Loucy (cell line): ENCODE measurements around the gene ZNF337.
A peak's percentile ranks its signal among the peaks of the same experiment; 100 is the strongest.

Source experiments
- H2AFZ ChIP-seq: fragments of 200-600 bp; sonication (generic); 2 replicates; pipeline ENCODE4 v1.6.0; 2016; ENCODE audit warnings: antibody characterized with exemption, mild to moderate bottlenecking, low read length, moderate library complexity
- H3F3A ChIP-seq: fragments of 200-600 bp; 2 replicates; pipeline ENCODE4 v1.6.0; 2016; ENCODE audit warnings: antibody characterized with exemption, low read depth, mild to moderate bottlenecking
- H3K27me3 ChIP-seq: fragments of 200-600 bp; sonication (generic); 2 replicates; pipeline ENCODE4 v1.6.1; 2014; ENCODE audit warnings: low read length, mild to moderate bottlenecking; ENCODE audit not compliant: insufficient read depth, poor library complexity, severe bottlenecking
- H3K36me3 ChIP-seq: fragments of 200-600 bp; sonication (generic); 2 replicates; pipeline ENCODE4 v1.6.1; 2016; ENCODE audit warnings: low read length; ENCODE audit not compliant: insufficient read depth
- H3K4me1 ChIP-seq: fragments of 200-600 bp; sonication (generic); 2 replicates; pipeline ENCODE4 v1.5.1; 2014; ENCODE audit warnings: low read length, mild to moderate bottlenecking; ENCODE audit not compliant: insufficient read depth, poor library complexity, severe bottlenecking
- H3K4me2 ChIP-seq: fragments of 200-600 bp; sonication (generic); 2 replicates; pipeline ENCODE4 v1.6.0; 2014; ENCODE audit warnings: antibody characterized with exemption, low read length, low read depth, mild to moderate bottlenecking; ENCODE audit not compliant: poor library complexity, severe bottlenecking
- H3K4me3 ChIP-seq: fragments of 200-600 bp; sonication (generic); 2 replicates; pipeline ENCODE4 v1.5.1; 2014; ENCODE audit warnings: low read length, mild to moderate bottlenecking, mixed read lengths; ENCODE audit not compliant: poor library complexity, severe bottlenecking
- H3K79me2 ChIP-seq: fragments of 200-600 bp; sonication (generic); 2 replicates; pipeline ENCODE4 v1.6.1; 2014; ENCODE audit warnings: low read length; ENCODE audit not compliant: insufficient read depth
- H3K9ac ChIP-seq: fragments of 200-600 bp; sonication (generic); 2 replicates; pipeline ENCODE4 v1.6.0; 2014; ENCODE audit warnings: mild to moderate bottlenecking, low read depth, low read length, moderate library complexity; ENCODE audit not compliant: poor library complexity, severe bottlenecking
- H3K9me2 ChIP-seq: fragments of 200-600 bp; sonication (generic); replicated peaks from 2 replicates; pipeline ENCODE4 v1.6.1; 2016; ENCODE audit warnings: low read depth, low read length, mixed read lengths
- H3K9me3 ChIP-seq: fragments of 200-600 bp; sonication (generic); 2 replicates; pipeline ENCODE4 v1.6.1; 2014; ENCODE audit warnings: mild to moderate bottlenecking, antibody characterized with exemption, low read length, low read depth; ENCODE audit not compliant: insufficient read depth
- H4K20me1 ChIP-seq: fragments of 200-600 bp; sonication (generic); 2 replicates; pipeline ENCODE4 v1.6.0; 2014; ENCODE audit warnings: antibody characterized with exemption, low read length, mild to moderate bottlenecking; ENCODE audit not compliant: insufficient read depth, poor library complexity, severe bottlenecking
- EZH2phosphoT487 ChIP-seq: fragments of 200-600 bp; IDR thresholded peaks from 2 replicates; pipeline ENCODE4 v1.6.1; 2018; ENCODE audit warnings: antibody characterized with exemption, mild to moderate bottlenecking, moderate library complexity, borderline replicate concordance
- TF ChIP-seq, protein P1 (sequence below): fragments of 200-600 bp; sonication (generic); conservative IDR thresholded peaks from 2 replicates; pipeline ENCODE4 v1.5.1; 2014; ENCODE audit warnings: mild to moderate bottlenecking, antibody characterized with exemption, low read length

Gene ZNF337

DNA sequence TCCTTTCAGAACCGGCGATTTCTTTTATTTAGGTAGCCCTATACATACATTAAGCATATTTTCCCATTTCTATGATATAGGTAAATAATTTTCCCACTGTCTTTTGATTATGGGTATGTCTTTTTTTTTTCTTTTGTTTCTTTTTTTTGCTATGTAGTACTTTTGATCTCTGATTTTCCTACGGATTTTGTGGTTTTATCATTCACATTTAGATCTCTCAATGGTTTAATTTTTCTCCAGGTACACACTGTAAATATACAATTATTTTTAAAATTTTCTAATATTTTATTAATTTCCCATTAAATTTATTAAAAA lies 436 bp upstream of the ZNF337 start:
- Histone ChIP-seq H2AFZ (peak overlapping the region; percentile 95), H3K4me3 (peak overlapping the region; percentile 84), H3K9ac (peak overlapping the region; percentile 99), H3K9me2 (no peaks in the 10 kb centered on the region), H3F3A (0 out of 2 replicates have a peak, but pooled peaks cover 3% of the 10 kb centered on the region), H3K36me3 (no peaks in the 10 kb centered on the region), H3K79me2 (peaks cover 20% of the 10 kb centered on the region), H3K27me3 (peaks cover 3% of the 10 kb centered on the region), H3K9me3 (peaks cover 6% of the 10 kb centered on the region; the same call in 1 of the 2 replicates), H3K4me1 (peaks cover 23% of the 10 kb centered on the region), H4K20me1 (no peaks in the 10 kb centered on the region), H3K4me2 (peak overlapping the region; percentile 69)
- TF ChIP-seq EZH2phosphoT487, result no peak
- TF ChIP-seq, protein P1, sequence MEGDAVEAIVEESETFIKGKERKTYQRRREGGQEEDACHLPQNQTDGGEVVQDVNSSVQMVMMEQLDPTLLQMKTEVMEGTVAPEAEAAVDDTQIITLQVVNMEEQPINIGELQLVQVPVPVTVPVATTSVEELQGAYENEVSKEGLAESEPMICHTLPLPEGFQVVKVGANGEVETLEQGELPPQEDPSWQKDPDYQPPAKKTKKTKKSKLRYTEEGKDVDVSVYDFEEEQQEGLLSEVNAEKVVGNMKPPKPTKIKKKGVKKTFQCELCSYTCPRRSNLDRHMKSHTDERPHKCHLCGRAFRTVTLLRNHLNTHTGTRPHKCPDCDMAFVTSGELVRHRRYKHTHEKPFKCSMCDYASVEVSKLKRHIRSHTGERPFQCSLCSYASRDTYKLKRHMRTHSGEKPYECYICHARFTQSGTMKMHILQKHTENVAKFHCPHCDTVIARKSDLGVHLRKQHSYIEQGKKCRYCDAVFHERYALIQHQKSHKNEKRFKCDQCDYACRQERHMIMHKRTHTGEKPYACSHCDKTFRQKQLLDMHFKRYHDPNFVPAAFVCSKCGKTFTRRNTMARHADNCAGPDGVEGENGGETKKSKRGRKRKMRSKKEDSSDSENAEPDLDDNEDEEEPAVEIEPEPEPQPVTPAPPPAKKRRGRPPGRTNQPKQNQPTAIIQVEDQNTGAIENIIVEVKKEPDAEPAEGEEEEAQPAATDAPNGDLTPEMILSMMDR, result no peak

DNA sequence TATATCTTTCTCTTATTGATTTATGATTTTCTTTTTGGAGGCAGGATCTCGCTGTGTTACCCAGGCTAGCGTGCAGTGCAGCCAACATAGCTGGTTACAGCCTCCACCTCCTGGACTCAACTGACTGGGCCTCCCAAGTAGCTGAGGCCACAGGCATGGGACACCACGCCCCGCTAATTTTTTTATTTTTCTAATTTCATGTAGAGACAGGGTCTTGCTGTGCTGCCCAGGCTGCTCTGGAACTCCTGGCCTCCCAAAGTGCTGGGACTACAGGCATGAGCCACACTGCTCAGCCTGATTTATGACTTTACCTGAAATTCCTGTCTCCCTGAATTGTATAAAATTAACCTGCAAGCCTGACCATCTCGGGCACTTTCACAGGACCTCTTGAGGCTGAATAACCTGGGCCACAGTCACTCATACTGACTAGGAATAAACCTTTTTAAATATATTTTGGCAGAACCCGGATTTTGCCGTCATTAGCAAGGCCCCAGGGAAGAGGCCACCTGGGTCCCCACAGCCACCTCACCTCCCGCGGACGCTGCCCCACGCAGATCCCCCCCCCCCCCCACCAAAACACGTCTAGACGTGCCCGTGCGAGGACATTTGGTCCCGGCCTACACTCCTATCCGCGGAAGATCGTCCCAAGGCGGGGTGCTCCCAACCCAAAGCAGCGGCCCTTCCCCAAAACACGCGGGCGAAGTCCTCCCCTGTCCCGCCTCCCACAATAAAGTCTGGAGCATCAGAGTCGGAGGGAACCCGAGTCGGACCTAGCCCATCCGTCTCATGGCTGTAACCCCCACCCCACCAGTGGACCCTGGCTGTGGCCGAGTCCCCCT lies 902 bp downstream of the ZNF337 start:
- no peak for TF ChIP-seq EZH2phosphoT487
- TF ChIP-seq, protein P1, result no peak
- H3K4me1 ChIP-seq, result peaks cover 23% of the 10 kb centered on the region

DNA sequence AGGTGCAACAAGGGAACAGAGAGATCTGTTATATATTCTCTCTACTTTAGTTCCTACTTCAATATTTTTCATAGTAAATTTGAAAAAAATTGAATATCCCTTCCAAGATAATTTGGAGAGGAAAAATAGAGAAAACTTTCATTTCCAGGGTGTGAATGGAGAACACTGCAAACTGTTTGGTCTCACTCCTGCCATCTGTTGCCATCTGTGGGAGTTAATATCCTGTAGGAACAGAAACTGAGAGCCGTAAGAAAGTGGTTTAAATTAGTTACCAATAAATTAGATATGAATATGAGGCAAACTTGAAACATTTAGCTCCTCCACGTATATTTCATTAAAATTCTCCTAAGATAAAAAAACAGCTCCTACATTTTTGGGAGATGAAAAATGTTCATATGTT lies 4.2 kb downstream of the ZNF337 start:
- H3F3A ChIP-seq, result no peaks in the 10 kb centered on the region
- H3K36me3 ChIP-seq, result no peaks in the 10 kb centered on the region
- TF ChIP-seq EZH2phosphoT487, result no peak
- TF ChIP-seq, protein P1, result no peak
- peaks cover 18% of the 10 kb centered on the region for H3K4me1 ChIP-seq
- no peak overlapping the region for H2AFZ ChIP-seq
- H3K9me3 ChIP-seq, result no peaks in the 10 kb centered on the region
- no peaks in the 10 kb centered on the region for H4K20me1 ChIP-seq
- H3K4me2 ChIP-seq, result no peak overlapping the region
- H3K79me2 ChIP-seq, result peaks cover 20% of the 10 kb centered on the region
- peaks cover 3% of the 10 kb centered on the region for H3K27me3 ChIP-seq
- H3K9me2 ChIP-seq, result no peaks in the 10 kb centered on the region
- H3K4me3 ChIP-seq, result no peak overlapping the region
- H3K9ac ChIP-seq, result no peak overlapping the region

More for the DNA sequence above, 902 bp downstream of the ZNF337 start:
- H4K20me1 ChIP-seq, result no peaks in the 10 kb centered on the region
- peaks cover 3% of the 10 kb centered on the region for H3K27me3 ChIP-seq
- peak overlapping the region; percentile 84 for H3K4me3 ChIP-seq
- 0 out of 2 replicates have a peak, but pooled peaks cover 3% of the 10 kb centered on the region for H3F3A ChIP-seq
- H3K4me2 ChIP-seq, result peak overlapping the region; percentile 97
- H3K9ac ChIP-seq, result peak overlapping the region; percentile 99
- H2AFZ ChIP-seq, result peak overlapping the region; percentile 95
- H3K9me3 ChIP-seq, result peaks cover 6% of the 10 kb centered on the region; the same call in 1 of the 2 replicates
- no peaks in the 10 kb centered on the region for H3K36me3 ChIP-seq
- peaks cover 20% of the 10 kb centered on the region for H3K79me2 ChIP-seq
- H3K9me2 ChIP-seq, result no peaks in the 10 kb centered on the region
